Measurements from ENCODE around the gene ZNF91.
"Not testable (repeated sequence)": the region's sequence is repeated elsewhere in the genome, so short reads cannot be mapped to it uniquely, and the experiment has no call there.

Gene ZNF91

GRCh38 chr19:23328211-23328610 is 67.1 kb downstream of the ZNF91 start:
- no peak for TF ChIP-seq CTCF (IDR thresholded peaks at IDR 0.05; ENCODE audit: low read depth, low read length, missing control alignments)
- DNase-seq (ENCODE audit: extremely low read depth, low read depth): no peak

GRCh38 chr19:23321953-23322549 is 73.2 kb downstream of the ZNF91 start:
- DNase-seq (ENCODE audit: extremely low read depth, low read depth): no peak
- H3K4me3 ChIP-seq (replicated peaks; ENCODE audit: low read depth, low read length): no peak overlapping the region
- TF ChIP-seq CTCF (IDR thresholded peaks at IDR 0.05; ENCODE audit: low read depth, low read length, missing control alignments): no peak

More at GRCh38 chr19:23328211-23328610, 67.1 kb downstream of the ZNF91 start:
- H3K4me3 ChIP-seq (replicated peaks; ENCODE audit: low read depth, low read length): no peak overlapping the region

GRCh38 chr19:23321403-23321802 is 73.9 kb downstream of the ZNF91 start:
- DNase-seq (ENCODE audit: extremely low read depth, low read depth); H3K4me3 ChIP-seq (replicated peaks; ENCODE audit: low read depth, low read length): not testable (repeated sequence)

DNA sequence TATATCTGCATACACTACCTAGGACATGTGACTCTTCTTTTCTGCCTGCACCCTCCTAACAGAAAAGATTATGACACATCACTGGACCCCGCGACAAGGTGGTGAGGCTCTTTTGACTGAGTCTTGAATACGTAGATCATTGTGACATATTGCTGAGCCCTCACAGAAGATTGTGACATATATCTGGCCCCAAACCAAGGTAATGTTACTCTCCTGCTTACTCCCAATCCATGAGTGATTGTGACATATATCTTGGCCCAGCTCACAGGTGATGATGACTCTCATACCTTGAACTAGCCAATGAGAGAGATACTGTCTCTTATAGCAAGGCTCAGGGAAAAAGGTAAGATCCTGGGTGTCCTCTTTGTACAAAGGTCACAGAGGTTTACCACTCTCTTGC is 75.7 kb downstream of the ZNF91 start:
- H3K4me3 ChIP-seq (replicated peaks; ENCODE audit: low read depth, low read length); DNase-seq (ENCODE audit: extremely low read depth, low read depth): not testable (repeated sequence)

DNA sequence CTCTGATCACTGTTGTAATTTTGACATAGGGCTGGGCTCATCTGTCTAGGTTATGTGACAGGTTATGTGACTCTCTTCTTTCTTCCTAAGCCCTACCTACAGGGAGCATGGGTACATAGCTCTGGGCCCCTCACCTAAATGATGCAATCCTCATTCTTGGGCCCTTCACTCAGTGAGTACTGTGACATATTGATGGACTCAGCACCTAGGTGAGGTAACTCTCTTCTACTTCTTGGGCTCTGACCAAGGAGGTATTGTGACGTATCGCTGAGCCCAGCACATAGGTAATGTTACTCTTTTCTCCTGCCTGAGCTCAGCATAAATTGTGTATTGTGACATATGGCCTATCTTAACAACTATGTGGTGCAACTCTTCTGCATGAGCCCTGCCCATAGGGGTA is 76.3 kb downstream of the ZNF91 start:
- not testable (repeated sequence) for H3K4me3 ChIP-seq (replicated peaks; ENCODE audit: low read depth, low read length); DNase-seq (ENCODE audit: extremely low read depth, low read depth)

- TF ChIP-seq CTCF (IDR thresholded peaks at IDR 0.05; ENCODE audit: low read depth, low read length, missing control alignments): no peak
- no peak for DNase-seq (ENCODE audit: extremely low read depth, low read depth)
- no peak overlapping the region for H3K4me3 ChIP-seq (replicated peaks; ENCODE audit: low read depth, low read length)
Observed at GRCh38 chr19:23318143-23318542, 77.1 kb downstream of the ZNF91 start.

DNA sequence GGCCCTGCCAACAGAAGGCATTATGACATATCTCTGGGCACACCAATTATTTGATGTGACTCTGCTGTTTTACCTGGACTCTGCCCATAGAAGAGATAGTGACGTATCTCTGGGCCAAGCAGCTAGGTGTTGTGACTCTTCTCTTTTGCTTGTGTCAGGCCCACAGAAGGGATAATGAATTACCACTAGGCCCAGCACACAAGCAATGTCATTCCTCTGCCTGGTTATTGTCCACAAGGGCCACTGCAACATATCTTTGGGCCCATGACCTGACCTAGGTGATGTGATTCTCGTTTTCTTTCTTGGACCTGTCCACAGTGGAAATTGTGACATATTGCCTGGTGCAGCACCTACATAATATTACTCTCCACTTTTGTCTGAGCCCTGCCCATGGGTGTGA is 80.0 kb downstream of the ZNF91 start:
- no peak for TF ChIP-seq CTCF (IDR thresholded peaks at IDR 0.05; ENCODE audit: low read depth, low read length, missing control alignments)
- no peak overlapping the region for H3K4me3 ChIP-seq (replicated peaks; ENCODE audit: low read depth, low read length)
- no peak for DNase-seq (ENCODE audit: extremely low read depth, low read depth)

GRCh38 chr19:23314505-23315251 is 80.6 kb downstream of the ZNF91 start:
- TF ChIP-seq CTCF (IDR thresholded peaks at IDR 0.05; ENCODE audit: low read depth, low read length, missing control alignments): no peak
- H3K4me3 ChIP-seq (replicated peaks; ENCODE audit: low read depth, low read length): no peak overlapping the region
- DNase-seq (ENCODE audit: extremely low read depth, low read depth): no peak
